Fibroblast of skin of left quadriceps (primary cell): Measurements from ENCODE around the gene CCDC40.
"Not testable (repeated sequence)": the region's sequence is repeated elsewhere in the genome, so short reads cannot be mapped to it uniquely, and the experiment has no call there.

Experiments used
- DNase-seq, 2 experiments: peaks; one replicate each; pipeline ENCODE4 v3.0.0-alpha.2; 2013; ENCODE audit warnings: low read depth in 2 of 2

CCDC40 gene

GRCh38 chr17:80082403-80083135, 46.1 kb downstream of the CCDC40 start:
- peak; percentile 26 to 32 for DNase-seq

GRCh38 chr17:80083136-80083661, 46.8 kb downstream of the CCDC40 start:
- no peak for DNase-seq

GRCh38 chr17:80084773-80085172, 48.3 kb downstream of the CCDC40 start:
- no peak for DNase-seq

- no peak for DNase-seq
Observed at GRCh38 chr17:80086081-80086480, 49.6 kb downstream of the CCDC40 start.

- no peak for DNase-seq
Observed at GRCh38 chr17:80086616-80087015, 50.2 kb downstream of the CCDC40 start.

GRCh38 chr17:80087346-80088265, 51.2 kb downstream of the CCDC40 start:
- no peak for DNase-seq

- no peak for DNase-seq
Observed at GRCh38 chr17:80089762-80090161, 53.3 kb downstream of the CCDC40 start.

- not testable (repeated sequence) for DNase-seq
Observed at GRCh38 chr17:80090164-80090563, 53.7 kb downstream of the CCDC40 start.

- no peak for DNase-seq
Observed at GRCh38 chr17:80091376-80091775, 54.9 kb downstream of the CCDC40 start.

- no peak for DNase-seq
Observed at GRCh38 chr17:80092959-80093358, 56.5 kb downstream of the CCDC40 start.

- DNase-seq: no peak
Observed at GRCh38 chr17:80095038-80095843, 58.8 kb downstream of the CCDC40 start.

- no peak for DNase-seq
Observed at GRCh38 chr17:80095844-80096475, 59.5 kb downstream of the CCDC40 start.

GRCh38 chr17:80096561-80097021, 60.1 kb downstream of the CCDC40 start:
- DNase-seq: no peak

- no peak for DNase-seq
Observed at GRCh38 chr17:80097127-80097621, 60.7 kb downstream of the CCDC40 start.

- no peak for DNase-seq
Observed at GRCh38 chr17:80097844-80098691, 61.6 kb downstream of the CCDC40 start.

GRCh38 chr17:80099291-80100034, 63.0 kb downstream of the CCDC40 start:
- DNase-seq: no peak

GRCh38 chr17:80100035-80100323, 63.5 kb downstream of the CCDC40 start:
- no peak for DNase-seq

GRCh38 chr17:80101011-80101945, 64.8 kb downstream of the CCDC40 start, which contains the start of gene GAA:
Gene GAA, plus strand, starts transcription at chr17:80101581. Its CDS starts 3,006 bp downstream, at chr17:80104587.
- peak; percentile 55 to 62 for DNase-seq
